Suprapubic skin (tissue), 4 donors: Measurements from ENCODE around the gene DST. TPM values are rescaled to one million over a fixed set of nuclear protein-coding genes. Genes with fewer than 3 reads are reported as not detected.

Source experiments
- DNase-seq, 2 donors: peaks; one replicate each; pipeline ENCODE4 v3.0.0-alpha.2; 2019; ENCODE audit warnings: low spot score in 2 of 2
- H3K27ac ChIP-seq: fragments of 200-600 bp; sonication (generic); one replicate; pipeline ENCODE4 v1.5.1; 2019
- H3K27me3 ChIP-seq: fragments of 200-600 bp; sonication (generic); one replicate; pipeline ENCODE4 v1.5.1; 2019
- H3K36me3 ChIP-seq: fragments of 200-600 bp; sonication (generic); one replicate; pipeline ENCODE4 v1.5.1; 2019
- H3K4me1 ChIP-seq: fragments of 200-600 bp; sonication (generic); one replicate; pipeline ENCODE4 v1.5.1; 2019
- H3K4me3 ChIP-seq: fragments of 200-600 bp; sonication (generic); one replicate; pipeline ENCODE4 v1.5.1; 2019; ENCODE audit warnings: mild to moderate bottlenecking
- H3K9me3 ChIP-seq: fragments of 200-600 bp; sonication (generic); one replicate; pipeline ENCODE4 v1.5.1; 2019
- EP300 ChIP-seq: sonication (generic); formaldehyde crosslinking; IDR thresholded peaks from one replicate; pipeline ENCODE4 v1.6.1; 2017; ENCODE audit warnings: antibody characterized with exemption
- POLR2A ChIP-seq, 2 donors: fragments of 450-650 bp; IDR thresholded peaks; one replicate each; pipeline ENCODE4 v1.6.1; 2017; ENCODE audit warnings: antibody characterized with exemption in 2 of 2, mild to moderate bottlenecking in 2 of 2, moderate library complexity in 2 of 2
- POLR2AphosphoS5 ChIP-seq, 3 donors: sonication (generic); formaldehyde crosslinking; IDR thresholded peaks; one replicate each; pipeline ENCODE4 v1.6.1; 2017; ENCODE audit warnings: antibody characterized with exemption in 3 of 3
- WGBS: methylation state at CpG from one replicate; pipeline ENCODE4 v1.1.5; 2018; 5-methylcytosine and 5-hydroxymethylcytosine counted together
- total RNA-seq, 4 donors: library from RNA; depleted of rRNA; stranded (reverse); fragments of >200 nt; gene quantifications; one replicate each; pipeline ENCODE4 v1.1.0, GENCODE V29; 2016
- TF ChIP-seq, protein P1 (sequence below), 2 donors: fragments of 200-600 bp in 1 of 2; fragments of 450-650 bp in 1 of 2; sonication (generic) in 1 of 2; IDR thresholded peaks; one replicate each; pipeline ENCODE4 v1.5.1; 2016 to 2019; ENCODE audit warnings: antibody characterized with exemption in 2 of 2, mild to moderate bottlenecking in 1 of 2, moderate library complexity in 1 of 2

DST gene
- total RNA-seq, 4 donors from 2014 or later, result 637 to 1,048 (median 751) TPM

DNA sequence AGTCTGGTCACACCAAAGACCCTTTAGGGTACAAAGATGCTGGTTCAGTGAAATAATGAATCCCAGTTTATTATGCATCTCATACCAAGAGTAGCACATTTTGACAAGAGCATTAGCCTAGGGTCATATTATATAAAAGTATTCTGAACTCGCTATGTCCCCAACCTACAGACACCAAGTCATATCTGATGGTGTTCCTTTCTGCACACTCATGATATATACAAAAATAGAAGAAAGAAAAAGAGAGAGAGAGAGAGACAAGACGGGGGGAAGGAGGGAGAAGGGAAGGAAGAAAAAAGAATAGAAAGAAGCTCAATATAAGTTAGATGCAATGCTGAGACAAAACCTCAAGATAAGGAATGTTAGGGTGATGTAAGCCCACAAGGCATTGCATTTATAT lies 131.1 kb downstream of the DST start:
- no peak for DNase-seq
- Histone ChIP-seq H3K9me3 (no peaks in the 10 kb centered on the region), H3K4me3 (no peak overlapping the region), H3K36me3 (peaks cover 29% of the 10 kb centered on the region), H3K27me3 (no peaks in the 10 kb centered on the region), H3K4me1 (peaks cover 48% of the 10 kb centered on the region), H3K27ac (peak overlapping the region; percentile 27)
- 61% methylated on average over 2 of the region's 2 CpGs for WGBS
- TF ChIP-seq, protein P1, sequence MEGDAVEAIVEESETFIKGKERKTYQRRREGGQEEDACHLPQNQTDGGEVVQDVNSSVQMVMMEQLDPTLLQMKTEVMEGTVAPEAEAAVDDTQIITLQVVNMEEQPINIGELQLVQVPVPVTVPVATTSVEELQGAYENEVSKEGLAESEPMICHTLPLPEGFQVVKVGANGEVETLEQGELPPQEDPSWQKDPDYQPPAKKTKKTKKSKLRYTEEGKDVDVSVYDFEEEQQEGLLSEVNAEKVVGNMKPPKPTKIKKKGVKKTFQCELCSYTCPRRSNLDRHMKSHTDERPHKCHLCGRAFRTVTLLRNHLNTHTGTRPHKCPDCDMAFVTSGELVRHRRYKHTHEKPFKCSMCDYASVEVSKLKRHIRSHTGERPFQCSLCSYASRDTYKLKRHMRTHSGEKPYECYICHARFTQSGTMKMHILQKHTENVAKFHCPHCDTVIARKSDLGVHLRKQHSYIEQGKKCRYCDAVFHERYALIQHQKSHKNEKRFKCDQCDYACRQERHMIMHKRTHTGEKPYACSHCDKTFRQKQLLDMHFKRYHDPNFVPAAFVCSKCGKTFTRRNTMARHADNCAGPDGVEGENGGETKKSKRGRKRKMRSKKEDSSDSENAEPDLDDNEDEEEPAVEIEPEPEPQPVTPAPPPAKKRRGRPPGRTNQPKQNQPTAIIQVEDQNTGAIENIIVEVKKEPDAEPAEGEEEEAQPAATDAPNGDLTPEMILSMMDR (IDR thresholded peaks at IDR 0.05), result no peak
- TF ChIP-seq POLR2A (IDR thresholded peaks at IDR 0.05) (no peak), EP300 (no peak), POLR2AphosphoS5 (IDR thresholded peaks at IDR 0.05) (no peak)

DNA sequence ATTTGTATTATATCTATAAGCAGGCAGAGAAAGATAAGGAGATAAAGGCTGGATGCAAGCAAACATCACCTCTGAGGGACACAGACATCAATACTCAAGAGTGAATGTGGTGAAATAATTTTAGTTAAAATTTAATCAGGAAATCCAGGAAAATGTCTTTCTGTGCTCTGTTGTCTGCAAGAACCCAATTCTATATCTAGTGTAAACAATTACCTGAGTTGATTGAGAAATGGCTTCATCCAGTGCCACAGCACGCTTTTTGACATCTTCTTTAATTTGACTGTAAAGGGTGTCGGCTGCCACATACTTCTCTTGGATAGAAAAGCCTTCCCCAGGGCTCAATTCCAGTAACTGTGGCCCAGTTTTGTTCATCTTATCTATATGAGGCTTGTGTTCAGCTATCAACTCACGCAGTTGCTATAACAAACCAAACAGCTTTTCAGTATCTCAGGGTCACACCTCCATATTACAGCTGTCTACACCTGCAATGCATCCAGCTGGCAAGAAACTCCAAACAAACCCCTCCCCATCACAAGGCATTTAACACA lies 131.6 kb downstream of the DST start:
- Histone ChIP-seq H3K9me3 (no peaks in the 10 kb centered on the region), H3K27ac (peak overlapping the region; percentile 27), H3K4me3 (no peak overlapping the region), H3K27me3 (no peaks in the 10 kb centered on the region), H3K36me3 (peaks cover 34% of the 10 kb centered on the region), H3K4me1 (peaks cover 47% of the 10 kb centered on the region)
- 55% methylated on average over 3 of the region's 3 CpGs for WGBS
- TF ChIP-seq POLR2A (IDR thresholded peaks at IDR 0.05), result no peak
- no peak for TF ChIP-seq EP300
- TF ChIP-seq POLR2AphosphoS5 (IDR thresholded peaks at IDR 0.05), result no peak
- TF ChIP-seq, protein P1 (IDR thresholded peaks at IDR 0.05), result no peak
- no peak for DNase-seq

DNA sequence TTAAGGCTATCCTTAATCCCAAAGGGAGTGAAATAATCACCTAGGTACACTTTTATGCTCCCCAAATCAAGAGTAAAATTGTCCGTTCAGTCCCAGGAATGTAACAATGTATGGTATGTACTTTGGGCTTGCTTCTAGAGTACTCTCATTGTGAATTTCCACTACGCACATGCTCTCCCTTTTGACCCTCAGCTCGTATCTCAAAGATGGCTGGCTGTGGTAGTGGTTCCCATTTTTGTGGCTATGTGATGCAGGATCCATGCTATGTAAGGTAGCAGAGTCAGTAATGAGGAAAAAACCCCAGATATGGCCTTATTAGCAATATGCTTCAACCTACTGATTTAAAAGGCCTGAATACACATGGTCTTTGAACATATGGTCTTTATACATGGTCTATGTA lies 133.7 kb downstream of the DST start:
- Histone ChIP-seq H3K27ac (peak overlapping the region; percentile 65), H3K36me3 (peaks cover 30% of the 10 kb centered on the region), H3K27me3 (no peaks in the 10 kb centered on the region), H3K4me1 (peaks cover 32% of the 10 kb centered on the region), H3K9me3 (no peaks in the 10 kb centered on the region), H3K4me3 (no peak overlapping the region)
- WGBS, result 96% methylated on average over 3 of the region's 3 CpGs
- no peak for DNase-seq
- TF ChIP-seq POLR2A (IDR thresholded peaks at IDR 0.05) (no peak), EP300 (no peak), POLR2AphosphoS5 (IDR thresholded peaks at IDR 0.05) (no peak)
- TF ChIP-seq, protein P1 (IDR thresholded peaks at IDR 0.05), result no peak

DNA sequence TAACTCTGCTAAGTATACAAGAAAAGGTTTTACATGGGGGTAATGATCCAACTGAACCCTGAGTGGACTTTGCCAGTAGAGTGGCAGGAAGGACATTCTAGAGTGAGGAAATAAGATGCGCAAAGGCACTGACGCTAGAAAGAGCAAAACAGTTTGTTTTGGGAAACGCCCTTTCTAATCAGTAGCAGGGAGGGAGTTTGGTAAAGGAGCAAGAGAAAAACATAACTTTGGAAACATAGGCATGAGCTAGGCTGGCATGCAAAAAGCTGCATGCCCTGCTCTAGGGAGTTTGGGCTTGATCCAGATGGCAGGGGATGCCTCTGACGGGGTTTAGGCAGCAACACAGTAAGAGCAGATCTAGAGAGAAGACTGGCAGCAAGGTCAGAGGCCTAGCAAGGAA lies 135.2 kb downstream of the DST start:
- DNase-seq, result no peak
- 32% methylated on average over 4 of the region's 4 CpGs for WGBS

DNA sequence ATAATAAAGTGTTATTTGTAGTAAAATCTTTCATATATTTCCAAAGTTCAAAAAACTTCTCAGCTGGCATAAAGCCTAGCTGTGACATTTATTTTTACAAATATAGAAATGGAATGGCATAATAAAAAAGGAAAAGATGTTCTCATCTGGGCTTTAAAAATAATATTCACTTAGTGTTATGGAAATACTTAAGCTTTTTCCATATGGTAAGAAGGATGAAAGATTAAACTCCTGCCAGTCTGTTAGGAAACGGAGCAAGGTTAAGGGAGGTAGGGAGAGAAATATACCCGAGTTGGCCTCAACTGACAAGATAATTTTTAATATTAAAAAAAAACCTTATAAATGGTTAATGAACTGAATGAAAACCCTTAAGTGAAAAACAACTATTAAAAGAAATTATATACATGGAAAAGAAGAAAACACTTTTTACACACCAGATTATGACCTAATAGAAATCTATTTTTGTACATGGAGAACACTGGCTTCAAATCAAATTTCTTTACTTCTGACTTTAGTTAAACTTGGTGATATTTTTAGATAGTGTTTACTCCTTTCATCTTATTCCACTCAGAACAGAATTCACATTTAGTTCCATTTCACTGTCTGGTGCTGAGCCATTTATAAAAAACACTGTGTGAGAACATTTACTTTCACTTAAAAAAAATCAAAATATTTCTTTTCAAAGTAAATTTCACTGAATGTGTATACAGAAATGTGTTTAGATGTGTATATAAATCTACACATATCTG lies 137.0 kb downstream of the DST start:
- peaks cover 35% of the 10 kb centered on the region for H3K36me3 ChIP-seq
- WGBS, result 59% methylated on average over 2 of the region's 2 CpGs
- peak overlapping the region; percentile 33 for H3K27ac ChIP-seq

More for the DNA sequence above, 135.2 kb downstream of the DST start:
- peaks cover 33% of the 10 kb centered on the region for H3K36me3 ChIP-seq
- H3K4me1 ChIP-seq, result peaks cover 30% of the 10 kb centered on the region
- peak overlapping the region; percentile 65 for H3K27ac ChIP-seq
- no peaks in the 10 kb centered on the region for H3K27me3 ChIP-seq
- no peak for TF ChIP-seq POLR2AphosphoS5 (IDR thresholded peaks at IDR 0.05)
- no peak for TF ChIP-seq EP300
- TF ChIP-seq, protein P1 (IDR thresholded peaks at IDR 0.05), result no peak
- TF ChIP-seq POLR2A (IDR thresholded peaks at IDR 0.05), result no peak
- H3K4me3 ChIP-seq, result no peak overlapping the region
- no peaks in the 10 kb centered on the region for H3K9me3 ChIP-seq

More for the DNA sequence above, 137.0 kb downstream of the DST start:
- Histone ChIP-seq H3K9me3 (no peaks in the 10 kb centered on the region), H3K27me3 (no peaks in the 10 kb centered on the region), H3K4me3 (no peak overlapping the region), H3K4me1 (peaks cover 23% of the 10 kb centered on the region)
- no peak for DNase-seq
- TF ChIP-seq POLR2A (IDR thresholded peaks at IDR 0.05), result no peak
